ENCODE measurements around the gene NUP210L.

GRCh38 chr1:154198756-154199562 is 44.1 kb upstream of the NUP210L start:
- TF ChIP-seq CTCF (tag by site-specific recombination; IDR thresholded peaks at IDR 0.05) = no peak
- TF ChIP-seq KLF10 (tag by site-specific recombination; IDR thresholded peaks at IDR 0.05) = no peak
- no peak for TF ChIP-seq ZNF707 (tag by site-specific recombination; IDR thresholded peaks at IDR 0.05)
- TF ChIP-seq ZNF561 (tag by site-specific recombination; IDR thresholded peaks at IDR 0.05; ENCODE audit: borderline replicate concordance) = no peak
- TF ChIP-seq ZBTB10 (tag by site-specific recombination; IDR thresholded peaks at IDR 0.05) = no peak
- TF ChIP-seq SCRT1 (tag by site-specific recombination; IDR thresholded peaks at IDR 0.05; ENCODE audit: borderline replicate concordance) = no peak
- TF ChIP-seq ZNF571 (tag by site-specific recombination; IDR thresholded peaks at IDR 0.05) = no peak
